ENCODE data around the gene GTF2F2.

- TF ChIP-seq CTCF (IDR thresholded peaks at IDR 0.05) (no peak), POLR2A (IDR thresholded peaks at IDR 0.05) (no peak)
Observed at GRCh38 chr13:45120967-45121831, 889 bp downstream of the GTF2F2 start.
